GM18909 (cell line): ENCODE data around the gene CCDC146.
"Not testable (repeated sequence)": the region's sequence is repeated elsewhere in the genome, so short reads cannot be mapped to it uniquely, and the experiment has no call there.

ENCODE experiments used
- ATAC-seq: cut with Tn5 transposase; IDR thresholded peaks from one replicate; pipeline ENCODE4 v1.9.1; 2021; ENCODE audit warnings: mild to moderate bottlenecking; ENCODE audit not compliant: unreplicated experiment, poor library complexity

Gene CCDC146

GRCh38 chr7:77320137-77320536 lies 197.7 kb downstream of the CCDC146 start:
- no peak for ATAC-seq

- ATAC-seq, result no peak
These were observed 198.3 kb downstream of the CCDC146 start for GRCh38 chr7:77320714-77321113.

- ATAC-seq, result no peak
These were observed 198.9 kb downstream of the CCDC146 start for GRCh38 chr7:77321300-77321699.

GRCh38 chr7:77326131-77326530 lies 203.7 kb downstream of the CCDC146 start:
- no peak for ATAC-seq

- ATAC-seq, result no peak
These were observed 204.9 kb downstream of the CCDC146 start for GRCh38 chr7:77327067-77327931.

GRCh38 chr7:77327932-77328628 lies 205.7 kb downstream of the CCDC146 start:
- ATAC-seq, result no peak

GRCh38 chr7:77328669-77329068 lies 206.3 kb downstream of the CCDC146 start:
- no peak for ATAC-seq

- no peak for ATAC-seq
These were observed 207.2 kb downstream of the CCDC146 start for GRCh38 chr7:77329466-77330168.

GRCh38 chr7:77330169-77330882 lies 207.9 kb downstream of the CCDC146 start:
- peak; percentile 62 for ATAC-seq

GRCh38 chr7:77331938-77332695 lies 209.7 kb downstream of the CCDC146 start:
- peak; percentile 83 for ATAC-seq

GRCh38 chr7:77334039-77334438 lies 211.6 kb downstream of the CCDC146 start:
- not testable (repeated sequence) for ATAC-seq

- no peak for ATAC-seq
These were observed 213.2 kb downstream of the CCDC146 start for GRCh38 chr7:77335581-77335980.

GRCh38 chr7:77337456-77337990 lies 215.1 kb downstream of the CCDC146 start:
- no peak for ATAC-seq

GRCh38 chr7:77338260-77338659 lies 215.8 kb downstream of the CCDC146 start:
- ATAC-seq, result no peak

GRCh38 chr7:77338883-77339629 lies 216.6 kb downstream of the CCDC146 start:
- no peak for ATAC-seq

GRCh38 chr7:77339726-77340125 lies 217.3 kb downstream of the CCDC146 start:
- ATAC-seq, result no peak
